Measurements from ENCODE around the gene FAM210A.

FAM210A gene

GRCh38 chr18:13620206-13620672 lies 106.1 kb downstream of the FAM210A start:
- H3K4me3 ChIP-seq (ENCODE audit: low read depth, low read length): no peak overlapping the region
- no peaks in the 10 kb centered on the region for H3K9me3 ChIP-seq (ENCODE audit: severe bottlenecking)
- no peak overlapping the region for H3K27ac ChIP-seq
- TF ChIP-seq CTCF (IDR thresholded peaks at IDR 0.05; ENCODE audit: low read depth, low read length): no peak
- no peak for DNase-seq
- H3K36me3 ChIP-seq: no peaks in the 10 kb centered on the region
- no peaks in the 10 kb centered on the region for H3K27me3 ChIP-seq (ENCODE audit: insufficient read depth, low read depth, severe bottlenecking)

GRCh38 chr18:13619505-13620205 lies 106.7 kb downstream of the FAM210A start:
- no peaks in the 10 kb centered on the region for H3K27me3 ChIP-seq (ENCODE audit: insufficient read depth, low read depth, severe bottlenecking)
- no peaks in the 10 kb centered on the region for H3K36me3 ChIP-seq
- TF ChIP-seq CTCF (IDR thresholded peaks at IDR 0.05; ENCODE audit: low read depth, low read length): no peak
- DNase-seq: no peak
- no peaks in the 10 kb centered on the region for H3K9me3 ChIP-seq (ENCODE audit: severe bottlenecking)
- no peak overlapping the region for H3K27ac ChIP-seq
- H3K4me3 ChIP-seq (ENCODE audit: low read depth, low read length): no peak overlapping the region

DNA sequence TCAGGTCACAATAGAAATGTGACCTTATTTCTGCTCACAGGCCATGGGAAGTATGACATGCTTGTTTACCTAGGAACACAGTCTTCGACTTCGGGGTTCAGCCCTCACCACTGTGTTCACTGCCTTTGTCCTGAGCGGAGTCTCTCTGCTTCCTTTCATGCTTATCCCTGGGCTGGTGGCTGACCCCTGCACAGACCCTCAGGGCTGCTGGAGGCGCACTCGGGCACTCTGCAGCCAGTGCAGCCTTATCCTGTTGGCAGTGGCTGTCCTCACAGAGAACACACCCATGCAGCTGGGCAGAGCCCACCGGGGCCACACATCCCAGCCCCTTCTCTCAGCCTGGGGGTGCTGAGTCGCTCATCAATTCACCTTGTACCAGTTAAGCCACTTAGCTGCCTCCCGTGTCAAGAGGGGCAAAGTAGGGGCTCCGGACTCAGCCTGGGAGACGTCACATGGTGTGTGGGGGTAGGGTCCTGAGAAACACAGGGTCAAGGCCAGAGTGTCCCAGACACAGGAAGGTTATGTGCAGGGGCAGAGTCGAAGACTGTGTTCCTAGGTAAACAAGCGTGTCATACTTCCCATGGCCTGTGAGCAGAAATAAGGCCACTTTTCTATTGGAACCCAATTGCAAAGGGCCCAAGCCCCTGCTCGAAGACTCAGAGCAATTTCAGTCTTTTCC lies 107.5 kb downstream of the FAM210A start:
- no peak overlapping the region for H3K27ac ChIP-seq
- no peaks in the 10 kb centered on the region for H3K36me3 ChIP-seq
- no peak overlapping the region for H3K4me3 ChIP-seq (ENCODE audit: low read depth, low read length)
- no peak for DNase-seq
- no peaks in the 10 kb centered on the region for H3K9me3 ChIP-seq (ENCODE audit: severe bottlenecking)
- TF ChIP-seq CTCF (IDR thresholded peaks at IDR 0.05; ENCODE audit: low read depth, low read length): no peak
- H3K27me3 ChIP-seq (ENCODE audit: insufficient read depth, low read depth, severe bottlenecking): no peaks in the 10 kb centered on the region

DNA sequence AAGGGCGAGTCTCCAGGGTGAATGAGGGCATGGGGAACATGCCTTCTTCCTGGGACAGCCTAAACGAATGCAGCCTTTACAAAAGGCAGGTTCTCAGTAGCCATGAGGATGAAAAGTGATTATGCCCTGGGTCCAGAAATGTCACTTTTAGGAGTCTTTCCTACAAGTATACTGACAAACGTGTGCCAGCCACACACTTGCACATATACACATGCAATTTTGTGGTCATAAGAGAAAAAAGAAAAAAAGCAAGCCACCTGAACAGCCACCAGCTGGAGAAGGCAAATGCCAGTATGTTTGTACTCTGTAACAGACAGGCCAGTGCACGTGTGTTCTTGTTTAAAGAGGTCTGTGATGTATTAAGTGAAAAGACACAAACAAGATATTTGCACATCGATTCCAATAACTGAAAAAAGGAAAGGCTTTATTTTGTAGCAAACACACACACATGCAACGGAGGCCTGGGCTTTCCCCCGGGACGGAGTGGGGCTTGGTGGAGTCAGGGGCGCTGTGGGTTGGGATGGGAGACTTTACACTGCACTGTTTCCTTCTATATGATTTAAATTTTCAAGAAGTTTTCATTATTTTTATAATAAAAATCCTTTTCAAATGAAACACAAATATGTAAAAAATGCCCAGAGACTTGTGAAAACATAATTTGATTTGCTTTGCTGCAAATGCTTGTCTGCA lies 108.4 kb downstream of the FAM210A start:
- H3K27me3 ChIP-seq (ENCODE audit: insufficient read depth, low read depth, severe bottlenecking): no peaks in the 10 kb centered on the region
- H3K9me3 ChIP-seq (ENCODE audit: severe bottlenecking): no peaks in the 10 kb centered on the region
- no peak overlapping the region for H3K4me3 ChIP-seq (ENCODE audit: low read depth, low read length)
- DNase-seq: no peak
- H3K27ac ChIP-seq: no peak overlapping the region
- TF ChIP-seq CTCF (IDR thresholded peaks at IDR 0.05; ENCODE audit: low read depth, low read length): no peak
- H3K36me3 ChIP-seq: no peaks in the 10 kb centered on the region

DNA sequence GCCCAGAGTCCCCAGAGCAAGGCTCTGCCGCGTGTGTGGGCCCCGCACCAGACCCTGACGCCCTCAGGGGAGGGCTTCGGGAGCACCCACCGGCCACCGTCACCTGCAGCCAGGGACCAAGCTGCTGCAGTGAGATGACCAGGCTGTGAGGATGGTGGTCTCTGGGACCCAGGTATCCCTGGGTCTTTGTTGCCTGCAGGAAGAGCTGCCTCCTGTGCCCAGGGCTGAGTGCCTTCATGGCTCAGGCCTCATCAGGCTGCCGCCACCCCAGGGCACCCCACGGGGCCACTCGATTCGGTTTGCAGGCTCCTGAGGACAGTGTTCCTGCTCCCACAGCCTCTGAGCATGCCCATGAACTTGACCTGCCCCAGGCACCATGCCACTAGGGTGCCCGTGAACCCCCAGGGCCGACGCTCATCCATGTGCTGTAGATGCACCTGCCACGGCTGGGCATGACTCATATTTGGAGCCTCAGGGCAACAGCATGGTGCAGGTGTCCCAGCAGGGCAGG lies 109.8 kb downstream of the FAM210A start:
- no peaks in the 10 kb centered on the region for H3K36me3 ChIP-seq
- H3K27ac ChIP-seq: no peak overlapping the region
- H3K27me3 ChIP-seq (ENCODE audit: insufficient read depth, low read depth, severe bottlenecking): no peaks in the 10 kb centered on the region
- DNase-seq: no peak
- no peak overlapping the region for H3K4me3 ChIP-seq (ENCODE audit: low read depth, low read length)
- TF ChIP-seq CTCF (IDR thresholded peaks at IDR 0.05; ENCODE audit: low read depth, low read length): no peak
- H3K9me3 ChIP-seq (ENCODE audit: severe bottlenecking): no peaks in the 10 kb centered on the region

Measured in WERI-Rb-1 (cell line).